GM19395 (cell line): Measurements from ENCODE around the gene GPATCH2L.

ENCODE experiments used
- ATAC-seq: cut with Tn5 transposase; IDR thresholded peaks from one replicate; pipeline ENCODE4 v1.9.1; 2021; ENCODE audit warnings: mild to moderate bottlenecking, moderate library complexity; ENCODE audit not compliant: unreplicated experiment

GPATCH2L gene

DNA sequence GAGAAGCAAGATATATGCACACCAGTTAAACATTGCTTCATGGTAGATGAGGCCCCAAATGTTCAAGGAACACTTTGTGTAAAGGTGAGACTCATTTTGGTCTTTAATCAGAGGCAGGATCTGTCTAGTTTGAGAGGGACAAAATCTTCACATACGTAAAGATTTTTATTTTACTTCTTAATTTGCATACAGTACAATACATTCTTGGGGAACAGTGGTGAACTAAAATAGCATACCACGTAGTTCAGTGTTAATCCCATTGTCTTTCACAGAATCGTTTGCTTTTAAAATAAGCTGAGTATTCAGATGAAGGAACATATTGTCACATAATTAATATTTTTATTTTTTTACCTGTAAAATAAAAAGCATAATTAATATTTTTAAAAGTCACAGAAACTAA is 43.3 kb downstream of the GPATCH2L start:
- ATAC-seq: no peak

DNA sequence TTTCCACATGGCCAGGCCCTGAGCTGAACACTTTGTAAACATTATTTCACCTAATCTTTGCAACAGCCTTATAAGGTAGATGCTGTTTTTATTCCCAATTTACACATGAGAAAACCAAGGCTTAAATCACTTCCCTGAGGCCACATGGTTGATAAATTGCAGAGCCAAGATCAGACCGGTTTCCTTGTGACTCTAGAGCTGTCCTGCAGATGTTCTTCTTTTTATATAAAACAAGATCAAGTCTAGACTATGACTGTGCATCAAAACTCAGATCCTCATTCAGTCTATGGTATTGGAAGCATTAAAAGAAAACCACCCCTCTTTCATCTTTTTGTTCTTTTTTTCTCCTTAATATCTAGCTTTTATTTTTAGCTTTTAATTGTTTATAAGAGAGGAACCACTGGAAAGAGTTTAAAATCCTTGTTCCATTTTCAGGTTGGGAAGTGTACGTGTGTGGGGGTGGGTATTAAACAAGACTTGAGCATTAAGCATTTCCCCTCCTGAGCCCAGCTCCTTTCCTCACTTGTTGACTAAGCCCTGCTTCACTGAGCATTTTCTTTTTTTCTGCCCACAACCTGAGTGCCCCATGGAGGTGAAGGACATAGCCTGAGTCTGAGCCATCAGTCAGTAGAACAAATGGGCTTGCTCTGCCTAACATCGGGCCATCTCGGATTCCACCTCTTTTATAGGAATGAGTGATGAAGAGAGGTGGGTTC is 45.4 kb downstream of the GPATCH2L start:
- no peak for ATAC-seq

GRCh38 chr14:76201162-76201561 is 49.4 kb downstream of the GPATCH2L start:
- no peak for ATAC-seq

- ATAC-seq: peak; percentile 68
Measured at GRCh38 chr14:76203086-76204001, 51.6 kb downstream of the GPATCH2L start.

- no peak for ATAC-seq
Measured at GRCh38 chr14:76204461-76205230, 52.9 kb downstream of the GPATCH2L start.

GRCh38 chr14:76205708-76206107 is 54.0 kb downstream of the GPATCH2L start:
- no peak for ATAC-seq

DNA sequence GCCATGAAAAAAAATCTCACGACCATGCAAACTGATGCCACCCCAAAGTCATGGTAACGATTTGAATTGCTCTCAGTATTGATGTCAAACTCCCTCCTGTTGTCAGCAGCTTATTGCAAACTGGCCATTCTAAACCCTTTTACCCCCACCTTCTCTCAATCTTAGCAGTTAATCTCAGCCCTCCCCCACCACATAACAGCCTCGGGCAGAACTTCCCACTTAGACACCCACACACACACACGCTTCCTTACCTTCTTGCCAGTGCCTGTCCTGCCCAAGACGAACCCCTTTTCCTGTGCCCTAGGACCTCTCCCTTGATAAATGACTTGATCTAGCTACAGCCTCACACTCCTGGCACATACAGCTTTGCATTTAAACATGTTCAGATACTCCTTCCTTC is 56.6 kb downstream of the GPATCH2L start:
- no peak for ATAC-seq

DNA sequence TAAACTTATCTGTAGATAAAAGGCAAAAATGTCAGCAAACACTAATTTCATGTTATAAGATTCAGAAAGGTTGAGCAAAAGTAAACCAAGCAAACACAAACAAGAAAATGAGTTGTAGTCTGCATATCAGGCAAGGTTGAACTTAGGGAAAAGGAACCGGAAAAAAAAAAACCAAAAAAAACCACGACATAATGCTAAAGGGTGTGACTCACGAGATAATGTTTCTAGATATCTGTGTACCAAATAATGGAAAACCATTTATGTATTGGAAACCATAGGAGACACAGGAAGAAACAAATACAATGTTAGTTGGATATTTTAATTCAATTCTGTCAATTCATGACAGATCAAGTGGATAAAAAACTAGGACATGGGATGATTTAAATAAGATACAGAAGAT is 60.5 kb downstream of the GPATCH2L start:
- no peak for ATAC-seq

DNA sequence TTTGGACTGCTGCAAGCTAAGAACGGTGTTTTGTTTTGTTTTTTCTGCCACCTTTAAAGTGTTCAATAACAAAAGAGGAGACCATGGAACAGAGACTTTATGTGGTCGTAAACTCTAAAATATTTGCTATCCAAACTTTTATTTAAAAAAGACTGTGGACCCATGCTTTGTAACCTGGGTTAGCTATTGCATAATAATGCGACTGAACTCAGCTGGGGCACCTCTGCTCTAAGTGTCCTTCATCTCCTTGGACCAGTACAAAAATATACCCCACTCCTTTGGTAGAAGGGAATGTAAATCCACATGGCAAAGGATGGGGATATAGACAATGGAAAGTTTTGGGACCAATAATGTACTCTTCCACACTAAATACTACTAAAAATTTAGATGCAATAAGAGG is 65.5 kb downstream of the GPATCH2L start:
- no peak for ATAC-seq

DNA sequence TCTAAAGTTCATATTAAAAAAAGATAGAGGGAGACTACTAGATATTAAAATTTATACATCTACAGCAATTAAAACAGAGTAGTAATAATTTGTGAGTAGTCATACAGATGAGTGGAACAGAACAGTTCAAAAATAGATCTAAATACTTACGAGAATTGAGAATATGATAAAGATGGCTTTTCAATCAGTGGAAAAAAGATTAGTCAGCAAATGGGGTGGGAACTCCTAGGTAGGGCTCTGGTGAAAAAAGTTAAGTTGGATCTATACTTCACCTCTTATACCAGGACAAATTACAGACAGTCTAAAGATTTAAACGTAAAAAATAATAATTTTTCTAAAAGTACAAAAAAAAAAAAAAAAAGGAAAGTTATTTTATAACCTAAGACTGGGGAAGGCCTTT is 66.9 kb downstream of the GPATCH2L start:
- no peak for ATAC-seq

GRCh38 chr14:76219873-76220272 is 68.2 kb downstream of the GPATCH2L start:
- no peak for ATAC-seq

DNA sequence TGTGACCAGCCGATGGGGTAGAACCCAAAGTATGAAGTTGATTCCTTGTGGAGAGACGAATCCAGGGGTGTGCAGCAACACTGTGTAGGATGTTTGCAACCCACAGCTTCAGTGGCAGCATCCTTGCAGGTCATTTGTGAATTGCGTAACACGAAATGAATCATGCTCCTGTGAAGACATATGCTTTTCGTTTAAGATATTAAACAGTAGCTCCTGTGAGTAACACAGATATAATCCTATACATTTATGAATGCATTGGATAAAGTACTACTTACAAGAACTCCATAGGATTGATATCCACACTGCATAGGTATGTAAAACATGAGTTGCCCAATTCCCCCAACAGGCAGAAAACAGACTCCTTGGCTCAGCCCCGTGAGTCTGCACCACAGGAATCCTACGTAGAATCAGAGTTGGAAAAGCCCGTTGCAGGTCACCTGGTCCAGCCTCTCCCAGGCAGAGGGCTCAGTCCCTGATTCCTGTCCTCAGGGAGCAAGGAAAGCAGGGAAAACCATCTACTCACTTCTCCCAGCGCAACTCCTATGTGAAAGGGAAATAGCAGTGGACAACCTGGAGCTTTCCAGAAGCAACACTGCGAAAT is 75.8 kb downstream of the GPATCH2L start:
- no peak for ATAC-seq

DNA sequence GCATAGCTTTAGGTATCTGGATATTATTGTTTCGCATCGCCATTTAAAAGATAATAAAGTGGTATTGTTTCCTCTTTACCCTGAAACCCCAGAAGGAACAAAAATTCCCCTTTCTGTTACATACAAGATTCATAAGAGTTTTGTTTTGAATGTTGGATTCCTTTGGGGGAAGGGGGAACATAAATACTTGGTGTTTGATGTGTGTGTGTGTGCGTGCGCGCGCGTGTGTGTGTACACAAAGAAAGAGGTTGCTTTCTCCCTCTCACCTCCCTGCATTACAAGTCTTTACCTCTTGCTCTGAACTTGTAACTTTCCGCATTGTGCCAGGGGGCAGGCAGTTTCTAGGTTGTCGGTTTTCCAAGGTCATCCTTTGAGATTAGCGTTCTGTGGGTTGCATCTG is 76.4 kb downstream of the GPATCH2L start:
- ATAC-seq: no peak

GRCh38 chr14:76232800-76233199 is 81.1 kb downstream of the GPATCH2L start:
- ATAC-seq: no peak

GRCh38 chr14:76235628-76236027 is 83.9 kb downstream of the GPATCH2L start:
- ATAC-seq: no peak

DNA sequence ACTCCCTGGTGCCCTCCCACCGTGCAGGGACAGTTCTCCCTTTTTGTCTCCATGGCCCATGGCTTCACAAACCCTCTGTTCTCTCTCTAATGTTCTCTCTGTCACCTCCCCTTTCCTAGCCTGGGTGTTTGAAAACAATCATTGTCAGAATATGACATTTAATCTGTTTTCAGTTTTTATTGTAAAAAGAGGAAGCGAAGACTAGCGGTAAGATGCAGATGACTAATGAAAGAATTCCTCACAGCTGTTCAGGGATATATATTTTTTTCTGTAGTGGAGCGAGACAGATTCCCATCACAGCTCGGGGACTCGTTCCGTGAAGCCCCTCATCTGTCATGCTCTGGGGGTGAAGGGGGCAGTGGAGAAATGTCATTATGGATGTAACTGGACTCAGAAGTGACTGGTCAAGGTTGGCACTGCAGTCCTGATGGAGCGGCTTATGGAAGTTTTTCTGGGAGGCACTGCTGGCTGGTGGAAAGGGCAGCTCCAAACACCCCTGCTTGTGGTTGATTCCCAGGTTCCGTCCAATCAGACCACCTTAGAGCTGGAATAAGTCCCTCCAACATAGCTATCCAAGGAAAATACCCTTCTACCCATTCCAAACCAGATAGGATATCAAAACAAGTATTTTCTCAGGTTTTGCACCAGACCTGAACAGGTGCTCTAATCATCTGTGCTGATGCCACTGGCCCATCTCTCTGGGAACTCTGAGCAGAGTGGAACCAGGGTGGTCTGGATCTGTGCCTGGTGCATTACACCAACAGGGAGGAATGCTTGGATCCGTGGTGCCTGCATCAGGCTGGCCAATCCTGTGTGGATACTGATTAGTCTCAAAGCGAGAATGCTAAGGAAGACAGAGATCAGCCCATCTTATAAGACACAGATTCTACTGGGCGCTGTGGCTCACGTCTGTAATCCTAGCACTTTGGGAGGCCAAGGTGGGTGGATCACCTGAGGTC is 84.7 kb downstream of the GPATCH2L start:
- ATAC-seq: peak; percentile 79

- no peak for ATAC-seq
Measured at GRCh38 chr14:76237349-76237990, 85.7 kb downstream of the GPATCH2L start.

GRCh38 chr14:76245097-76245496 is 93.4 kb downstream of the GPATCH2L start:
- ATAC-seq: no peak

- no peak for ATAC-seq
Measured at GRCh38 chr14:76250302-76250701, 98.6 kb downstream of the GPATCH2L start.
